GM19193 (cell line): ENCODE data around the gene CCDC149.

Experiments
- POLR2A ChIP-seq: IDR thresholded peaks from 4 replicates; pipeline ENCODE4 v1.6.1; 2011; ENCODE audit not compliant: insufficient read depth, insufficient read length; ENCODE audit errors: extremely low read depth

CCDC149 gene

DNA sequence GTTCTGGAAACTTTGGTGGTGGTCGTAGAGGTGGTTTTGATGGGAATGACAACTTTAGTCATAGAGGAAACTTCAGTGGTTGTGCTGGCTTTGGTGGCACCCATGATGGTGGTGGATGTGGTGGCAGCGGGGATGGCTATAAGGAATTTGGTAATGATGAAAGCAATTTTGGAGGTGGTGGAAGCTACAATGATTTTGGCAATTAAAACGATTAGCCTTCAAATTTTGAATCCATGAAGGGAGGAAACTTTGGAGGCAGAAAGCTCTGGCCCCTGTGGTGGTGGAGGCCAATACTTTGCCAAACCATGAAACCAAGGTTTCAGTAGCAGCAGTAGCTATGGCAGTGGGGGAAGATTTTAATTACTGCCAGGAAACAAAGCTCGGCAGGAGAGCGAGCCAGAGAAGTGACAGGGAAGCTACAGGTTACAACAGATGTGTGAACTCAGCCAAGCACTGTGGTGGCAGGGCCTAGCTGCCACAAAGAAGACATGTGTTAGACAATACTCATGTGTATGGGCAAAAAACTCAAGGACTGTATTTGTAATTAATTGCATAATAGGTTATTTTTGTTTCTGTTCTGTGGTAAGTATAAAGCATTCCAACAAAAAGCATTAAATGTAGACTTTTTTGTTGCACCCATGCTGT is 140.7 kb downstream of the CCDC149 start:
- no peak for TF ChIP-seq POLR2A

DNA sequence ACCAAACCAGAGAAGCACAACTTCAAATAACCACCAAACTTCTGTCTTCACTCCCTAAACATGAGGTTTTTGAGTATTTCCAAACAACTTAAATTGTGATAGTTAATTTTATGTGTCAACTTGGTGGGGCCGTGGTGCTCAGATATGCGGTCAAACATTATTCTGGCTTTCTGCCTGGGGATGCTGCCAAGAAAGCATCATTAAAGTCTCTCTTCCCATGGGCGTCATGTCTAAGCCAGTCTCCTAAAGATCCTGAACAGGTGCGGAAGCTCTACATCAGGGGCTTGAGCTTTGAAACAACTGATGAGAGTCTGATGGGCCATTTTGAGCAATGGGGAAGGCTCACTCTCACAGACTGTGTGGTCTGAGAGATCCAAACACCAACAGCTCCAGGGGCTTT is 141.6 kb downstream of the CCDC149 start:
- TF ChIP-seq POLR2A, result no peak

DNA sequence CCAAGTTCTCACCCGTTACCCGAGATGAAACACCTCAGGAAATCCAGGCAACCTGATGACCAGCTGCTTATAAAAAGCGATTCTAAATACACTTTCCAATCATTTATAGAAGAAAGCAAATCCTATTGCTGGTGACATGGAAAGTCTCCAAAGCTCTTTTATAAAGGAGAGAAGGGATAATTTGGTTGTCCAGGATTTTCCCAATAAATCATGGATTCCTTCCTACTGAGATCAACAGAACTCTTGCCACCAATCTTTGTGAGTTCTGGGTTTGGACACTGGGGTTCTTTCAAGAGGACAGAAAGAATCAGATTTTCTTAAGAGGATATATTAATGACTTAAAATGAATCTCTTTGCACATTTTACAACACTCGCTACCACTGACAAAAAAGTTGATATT is 142.2 kb downstream of the CCDC149 start:
- TF ChIP-seq POLR2A, result no peak

DNA sequence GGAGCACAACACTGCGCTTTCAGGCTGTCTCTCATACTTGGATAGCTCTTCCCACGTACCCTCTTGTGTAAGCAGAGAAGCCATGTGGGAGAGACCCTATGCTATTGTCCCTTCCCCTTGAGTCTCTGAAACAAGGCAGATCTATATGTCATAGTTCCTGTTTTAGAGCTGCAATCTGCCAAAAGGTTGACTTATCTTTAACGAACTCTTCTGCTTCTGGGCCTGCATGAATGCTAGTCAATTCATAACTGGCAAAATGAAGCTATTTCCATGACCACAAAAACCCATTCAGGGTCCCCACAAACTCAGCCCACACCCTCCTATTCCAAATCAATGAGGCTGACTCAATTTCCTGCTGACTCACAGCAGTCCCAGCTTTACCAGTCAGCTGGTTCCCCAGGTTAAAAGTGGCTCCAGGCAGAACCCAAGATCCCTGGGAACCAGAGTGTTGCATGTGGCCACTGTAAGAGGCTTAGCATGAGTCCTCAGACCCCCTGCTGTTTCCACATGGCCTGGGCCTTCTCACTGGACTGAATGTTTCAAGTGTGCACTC is 142.7 kb downstream of the CCDC149 start:
- no peak for TF ChIP-seq POLR2A

GRCh38 chr4:24769571-24769970 is 143.3 kb downstream of the CCDC149 start:
- no peak for TF ChIP-seq POLR2A

- TF ChIP-seq POLR2A, result no peak
These were observed 144.2 kb downstream of the CCDC149 start for GRCh38 chr4:24768604-24769003.

GRCh38 chr4:24768006-24768405 is 144.8 kb downstream of the CCDC149 start:
- no peak for TF ChIP-seq POLR2A

- TF ChIP-seq POLR2A, result no peak
These were observed 147.4 kb downstream of the CCDC149 start for GRCh38 chr4:24765376-24765988.

GRCh38 chr4:24764345-24764744 is 148.5 kb downstream of the CCDC149 start:
- TF ChIP-seq POLR2A, result no peak

- TF ChIP-seq POLR2A, result no peak
These were observed 149.1 kb downstream of the CCDC149 start for GRCh38 chr4:24763631-24764297.
